ENCODE results near the gene DGKE. TPM values are rescaled to one million over a fixed set of nuclear protein-coding genes. Genes with fewer than 3 reads are reported as not detected.

The DGKE gene
- total and polyA plus RNA-seq, 8 donors: 7.3 to 14.7 (median 12.9) TPM

DNA sequence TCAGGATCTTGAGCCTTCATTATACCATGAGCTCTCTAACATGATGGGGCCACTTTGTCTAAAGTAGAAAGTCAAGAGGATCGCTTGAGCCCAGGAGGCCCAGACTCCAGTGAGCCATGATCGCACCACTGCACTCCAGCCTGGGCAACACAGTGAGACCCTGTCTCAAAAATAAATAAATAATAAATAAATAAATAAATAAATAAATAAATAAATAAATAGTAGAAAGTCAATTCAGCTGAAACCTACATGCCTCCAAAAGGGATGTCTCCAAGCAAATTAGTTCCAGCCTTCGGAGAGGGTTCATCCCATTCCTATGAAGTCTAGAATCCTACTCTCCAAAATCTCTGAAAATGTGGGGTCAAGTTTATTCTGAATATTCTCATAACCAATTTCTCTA, 26.2 kb upstream of the DGKE start:
- Histone ChIP-seq H3K36me3 (no peaks in the 10 kb centered on the region), H3K4me1 (no peaks in the 10 kb centered on the region), H3K9me3 (no peaks in the 10 kb centered on the region), H3K27me3 (no peaks in the 10 kb centered on the region), H3K4me3 (no peak overlapping the region), H3K27ac (no peak overlapping the region)
- DNase-seq (no peak), ATAC-seq (no peak)
- TF ChIP-seq CTCF (IDR thresholded peaks at IDR 0.05): no peak
- intact Hi-C loops (cut with DNase I): no loop called here

DNA sequence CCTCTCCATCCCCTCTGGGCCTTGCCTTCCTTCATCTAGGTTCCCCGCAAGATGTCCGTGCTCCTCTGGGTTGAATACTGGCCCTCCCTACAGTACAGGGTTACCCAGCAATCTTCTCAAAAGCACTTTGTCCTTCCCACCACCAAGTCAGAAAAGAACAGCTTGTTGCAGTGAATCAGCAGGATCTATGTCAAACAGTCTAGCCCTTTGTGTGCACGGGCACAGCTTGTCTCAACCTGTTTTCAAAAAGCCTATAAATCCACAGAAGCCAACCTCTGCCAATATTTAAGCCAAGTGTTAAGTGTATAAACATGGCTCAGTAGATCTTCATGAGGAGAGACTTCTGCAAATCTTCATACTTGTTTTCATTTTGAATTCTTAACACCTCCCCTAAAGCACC, 25.4 kb upstream of the DGKE start:
- Histone ChIP-seq H3K4me1 (no peaks in the 10 kb centered on the region), H3K27ac (no peak overlapping the region), H3K9me3 (no peaks in the 10 kb centered on the region), H3K36me3 (no peaks in the 10 kb centered on the region), H3K27me3 (no peaks in the 10 kb centered on the region), H3K4me3 (no peak overlapping the region)
- intact Hi-C loops (cut with DNase I): no loop called here
- no peak for TF ChIP-seq CTCF (IDR thresholded peaks at IDR 0.05)
- no peak for DNase-seq
- no peak for ATAC-seq

- no peak for ATAC-seq
Measured at GRCh38 chr17:56809106-56809819, 24.7 kb upstream of the DGKE start.

DNA sequence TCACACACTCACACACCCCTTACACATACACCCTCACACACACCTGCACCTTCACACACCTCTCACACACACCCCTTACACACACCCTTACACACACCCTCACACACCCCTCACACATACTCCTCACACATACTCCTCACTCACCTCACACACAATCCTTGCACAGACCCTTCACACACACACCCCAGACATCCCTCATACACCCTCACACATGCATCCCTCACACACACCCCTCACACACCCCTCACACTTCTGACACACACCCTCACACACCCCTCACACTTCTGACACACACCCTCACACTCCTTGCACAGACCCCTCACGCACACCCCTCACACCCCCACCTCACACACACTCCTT, 24.2 kb upstream of the DGKE start:
- no peak for TF ChIP-seq CTCF (IDR thresholded peaks at IDR 0.05)
- no peaks in the 10 kb centered on the region for H3K9me3 ChIP-seq
- H3K4me3 ChIP-seq: no peak overlapping the region
- intact Hi-C loops (cut with DNase I): loop anchor here in 1 of 2 donors (10.0 kb wide), 1 partner anchor 145 kb away; no protein-coding TSS in a partner anchor
- no peaks in the 10 kb centered on the region for H3K27me3 ChIP-seq
- no peaks in the 10 kb centered on the region for H3K4me1 ChIP-seq
- no peaks in the 10 kb centered on the region for H3K36me3 ChIP-seq
- no peak overlapping the region for H3K27ac ChIP-seq
- no peak for ATAC-seq
- no peak for DNase-seq

More at GRCh38 chr17:56809106-56809819, 24.7 kb upstream of the DGKE start:
- DNase-seq: no peak
- intact Hi-C loops (cut with DNase I): no loop called here
- no peak overlapping the region for H3K27ac ChIP-seq
- no peak overlapping the region for H3K4me3 ChIP-seq
- H3K36me3 ChIP-seq: no peaks in the 10 kb centered on the region
- no peaks in the 10 kb centered on the region for H3K9me3 ChIP-seq
- no peaks in the 10 kb centered on the region for H3K27me3 ChIP-seq
- TF ChIP-seq CTCF (IDR thresholded peaks at IDR 0.05): no peak
- H3K4me1 ChIP-seq: no peaks in the 10 kb centered on the region

GRCh38 chr17:56810343-56810742, 23.6 kb upstream of the DGKE start:
- Histone ChIP-seq H3K4me3 (no peak overlapping the region), H3K27me3 (no peaks in the 10 kb centered on the region), H3K9me3 (no peaks in the 10 kb centered on the region), H3K36me3 (no peaks in the 10 kb centered on the region), H3K27ac (no peak overlapping the region), H3K4me1 (no peaks in the 10 kb centered on the region)
- ATAC-seq: no peak
- DNase-seq: peak in 2 of 4 donors; percentile 69 to 75
- TF ChIP-seq CTCF (IDR thresholded peaks at IDR 0.05): no peak
- intact Hi-C loops (cut with DNase I): loop anchor here in 1 of 2 donors (10.0 kb wide), 1 partner anchor 144 kb away; no protein-coding TSS in a partner anchor
